Activated CD8-positive, alpha-beta T cell treated with anti-CD3 and anti-CD28 coated beads, Interleukin-2, amount 10 ng/mL, durations not matched to agents 7 days and 5 days (primary cell): ENCODE results near the gene MCOLN1. TPM values are rescaled to one million over a fixed set of nuclear protein-coding genes. Genes with fewer than 3 reads are reported as not detected.

ENCODE experiments used
- ATAC-seq: fragments of 150-1000 bp; cut with Tn5 transposase; one replicate; pipeline ENCODE4 v1.10.0; 2021; ENCODE audit warnings: moderate library complexity
- CTCF ChIA-PET: fragments of 350-600 bp; sonication (Branson Sonifier 250); formaldehyde crosslinking; loops from one replicate; lab custom pipeline; 2021; ENCODE audit warnings: antibody characterized with exemption; lab: Charles Lee
- POLR2A ChIA-PET: fragments of 350-600 bp; sonication (Branson Sonifier 250); formaldehyde crosslinking; loops from one replicate; lab custom pipeline; 2021; ENCODE audit warnings: antibody characterized with exemption; lab: Charles Lee
- DNase-seq: peaks from one replicate; pipeline ENCODE4 v3.0.0-alpha.2; 2020
- H3K27ac Mint-ChIP-seq: one replicate; pipeline ENCODE4 v1.8.0; 2021; ENCODE audit warnings: mild to moderate bottlenecking, mixed read lengths
- H3K27me3 Mint-ChIP-seq: one replicate; pipeline ENCODE4 v1.8.0; 2021; ENCODE audit warnings: low read depth, mixed read lengths
- H3K36me3 Mint-ChIP-seq: one replicate; pipeline ENCODE4 v1.8.0; 2021; ENCODE audit warnings: low read depth, mixed read lengths
- H3K4me1 Mint-ChIP-seq: one replicate; pipeline ENCODE4 v1.8.0; 2021; ENCODE audit warnings: low read depth, mixed read lengths
- H3K4me3 Mint-ChIP-seq: one replicate; pipeline ENCODE4 v1.8.0; 2021; ENCODE audit warnings: mild to moderate bottlenecking, mixed read lengths
- H3K9me3 Mint-ChIP-seq: one replicate; pipeline ENCODE4 v1.8.0; 2022; ENCODE audit warnings: mixed read lengths; ENCODE audit not compliant: insufficient read depth
- total RNA-seq, 2 experiments: library from RNA; stranded (reverse); gene quantifications; one replicate each; pipeline ENCODE4 v1.2.3, GENCODE V29; 2021

Gene MCOLN1
- total RNA-seq, 2 experiments from 2014 or later, result 16.2 to 17.7 TPM

GRCh38 chr19:7550987-7551761 is 28.8 kb downstream of the MCOLN1 start:
- ChIA-PET CTCF (interaction anchor here (1.8 to 2.1 kb wide), 2 partner anchors 17 to 18 kb away, joined by 6 to 14 read pairs; no protein-coding TSS in a partner anchor), POLR2A (no interaction called here)
- H3K9me3 Mint-ChIP-seq, result no peaks in the 10 kb centered on the region
- peak overlapping the region; percentile 22 for H3K27ac Mint-ChIP-seq
- H3K36me3 Mint-ChIP-seq, result peaks cover 57% of the 10 kb centered on the region
- H3K4me1 Mint-ChIP-seq, result peaks cover 41% of the 10 kb centered on the region
- H3K4me3 Mint-ChIP-seq, result no peak overlapping the region
- peak; percentile 21 for ATAC-seq
- no peaks in the 10 kb centered on the region for H3K27me3 Mint-ChIP-seq
- peak; percentile 43 for DNase-seq

DNA sequence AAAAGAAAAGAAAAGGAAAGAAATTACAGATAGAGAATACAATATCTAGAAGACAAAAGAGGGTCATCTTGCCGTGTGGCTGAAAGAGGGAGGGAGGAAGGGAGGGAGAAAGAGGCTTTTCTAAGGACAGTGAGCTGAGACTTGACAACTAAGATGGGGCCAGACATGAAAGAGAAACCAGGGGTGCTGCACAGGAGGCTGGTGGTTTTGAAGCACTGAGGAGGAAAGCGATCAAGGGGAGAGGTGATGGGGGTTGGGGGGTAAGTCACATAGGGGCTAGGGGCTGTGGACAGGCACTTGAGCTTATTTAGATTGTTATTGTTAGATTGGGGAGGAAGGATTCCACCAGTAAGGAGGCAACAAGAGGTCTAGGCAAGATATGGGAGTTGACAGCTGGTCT is 30.4 kb downstream of the MCOLN1 start:
- peak; percentile 55 for DNase-seq
- POLR2A ChIA-PET, result interaction anchor here (0.6 kb wide), 1 partner anchor 761 kb away, joined by 3 read pairs; no protein-coding TSS in a partner anchor
- H3K27ac Mint-ChIP-seq, result peak overlapping the region; percentile 81
- H3K4me1 Mint-ChIP-seq, result peaks cover 29% of the 10 kb centered on the region
- ATAC-seq, result peak; percentile 61
- no peak overlapping the region for H3K4me3 Mint-ChIP-seq
- peaks cover 63% of the 10 kb centered on the region for H3K36me3 Mint-ChIP-seq
- H3K9me3 Mint-ChIP-seq, result no peaks in the 10 kb centered on the region
- H3K27me3 Mint-ChIP-seq, result no peaks in the 10 kb centered on the region
- CTCF ChIA-PET, result interaction anchor here (2.1 kb wide), 1 partner anchor 16 kb away, joined by 14 read pairs; no protein-coding TSS in a partner anchor

GRCh38 chr19:7554565-7554964 is 32.1 kb downstream of the MCOLN1 start:
- no peaks in the 10 kb centered on the region for H3K27me3 Mint-ChIP-seq
- peaks cover 71% of the 10 kb centered on the region for H3K36me3 Mint-ChIP-seq
- CTCF ChIA-PET, result interaction anchor here (1.1 kb wide), 1 partner anchor 14 kb away, joined by 6 read pairs; no protein-coding TSS in a partner anchor
- no peak overlapping the region for H3K27ac Mint-ChIP-seq
- no peak overlapping the region for H3K4me3 Mint-ChIP-seq
- H3K4me1 Mint-ChIP-seq, result peaks cover 26% of the 10 kb centered on the region
- POLR2A ChIA-PET, result no interaction called here
- DNase-seq, result no peak
- no peak for ATAC-seq
- H3K9me3 Mint-ChIP-seq, result no peaks in the 10 kb centered on the region

- H3K4me1 Mint-ChIP-seq, result peaks cover 26% of the 10 kb centered on the region
- POLR2A ChIA-PET, result no interaction called here
These were observed 32.8 kb downstream of the MCOLN1 start for GRCh38 chr19:7554990-7555864.

DNA sequence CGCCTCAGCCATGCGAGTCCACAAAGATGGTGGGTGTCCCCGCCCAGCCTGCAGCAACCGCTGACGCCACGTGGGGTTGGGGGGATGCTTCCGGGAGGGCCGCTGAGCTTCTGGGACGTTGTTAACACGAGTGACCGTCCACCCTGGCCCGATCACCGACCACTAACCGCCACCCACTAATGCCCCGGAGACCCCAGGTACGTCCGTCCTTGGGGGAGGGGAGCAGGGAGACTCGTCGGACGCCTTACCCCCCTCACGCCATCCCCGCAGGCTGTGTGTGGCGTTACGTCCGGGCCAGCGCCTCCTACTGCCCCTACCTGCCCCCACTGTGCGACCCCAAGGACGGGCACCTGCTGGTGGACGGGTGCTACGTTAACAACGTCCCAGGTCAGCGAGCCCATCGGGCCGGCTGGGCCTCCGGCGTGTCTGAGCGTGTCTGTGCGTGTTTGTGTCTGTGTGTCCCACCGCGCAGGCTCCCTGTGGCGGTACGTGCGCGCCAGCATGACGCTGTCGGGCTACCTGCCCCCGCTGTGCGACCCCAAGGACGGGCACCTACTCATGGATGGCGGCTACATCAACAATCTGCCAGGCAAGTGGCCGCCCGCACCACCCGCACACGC is 34.4 kb downstream of the MCOLN1 start:
- ChIA-PET CTCF (no interaction called here), POLR2A (no interaction called here)
- ATAC-seq (no peak), DNase-seq (no peak)
- Mint-ChIP-seq H3K4me1 (peaks cover 21% of the 10 kb centered on the region), H3K9me3 (no peaks in the 10 kb centered on the region), H3K27ac (no peak overlapping the region), H3K27me3 (no peaks in the 10 kb centered on the region), H3K36me3 (peaks cover 59% of the 10 kb centered on the region), H3K4me3 (no peak overlapping the region)

More at GRCh38 chr19:7554990-7555864, 32.8 kb downstream of the MCOLN1 start:
- DNase-seq, result peak; percentile 32
- Mint-ChIP-seq H3K27me3 (no peaks in the 10 kb centered on the region), H3K36me3 (peaks cover 67% of the 10 kb centered on the region), H3K9me3 (no peaks in the 10 kb centered on the region), H3K27ac (no peak overlapping the region), H3K4me3 (no peak overlapping the region)
- CTCF ChIA-PET, result interaction anchor here (0.6 to 1.1 kb wide), 2 partner anchors 11 to 13 kb away, joined by 3 to 6 read pairs; no protein-coding TSS in a partner anchor
- peak; percentile 24 for ATAC-seq

GRCh38 chr19:7558667-7559066 is 36.2 kb downstream of the MCOLN1 start:
- Mint-ChIP-seq H3K36me3 (peaks cover 56% of the 10 kb centered on the region), H3K27ac (no peak overlapping the region), H3K27me3 (no peaks in the 10 kb centered on the region), H3K4me3 (no peak overlapping the region), H3K9me3 (no peaks in the 10 kb centered on the region), H3K4me1 (peaks cover 5% of the 10 kb centered on the region)
- CTCF ChIA-PET, result interaction anchor here (0.9 to 1.8 kb wide), 2 partner anchors 10 to 122 kb away, joined by 3 to 15 read pairs; partner anchors contain the start of gene TRAPPC5
- POLR2A ChIA-PET, result no interaction called here
- DNase-seq (no peak), ATAC-seq (no peak)

GRCh38 chr19:7559102-7559501 is 36.7 kb downstream of the MCOLN1 start:
- no peaks in the 10 kb centered on the region for H3K9me3 Mint-ChIP-seq
- CTCF ChIA-PET, result interaction anchor here (0.9 to 1.8 kb wide), 2 partner anchors 9 to 122 kb away, joined by 3 to 15 read pairs; partner anchors contain the start of gene TRAPPC5
- H3K4me1 Mint-ChIP-seq, result peaks cover 5% of the 10 kb centered on the region
- no peaks in the 10 kb centered on the region for H3K27me3 Mint-ChIP-seq
- DNase-seq (no peak), ATAC-seq (no peak)
- no peak overlapping the region for H3K27ac Mint-ChIP-seq
- no peak overlapping the region for H3K4me3 Mint-ChIP-seq
- H3K36me3 Mint-ChIP-seq, result peaks cover 54% of the 10 kb centered on the region
- POLR2A ChIA-PET, result no interaction called here

- POLR2A ChIA-PET, result interaction anchor here (0.6 kb wide), 1 partner anchor 83 kb away, joined by 3 read pairs; no protein-coding TSS in a partner anchor
- Mint-ChIP-seq H3K27me3 (no peaks in the 10 kb centered on the region), H3K4me3 (no peak overlapping the region), H3K36me3 (peaks cover 48% of the 10 kb centered on the region), H3K9me3 (no peaks in the 10 kb centered on the region), H3K27ac (no peak overlapping the region), H3K4me1 (peaks cover 5% of the 10 kb centered on the region)
- ATAC-seq (no peak), DNase-seq (no peak)
- CTCF ChIA-PET, result interaction anchor here (1.0 to 1.8 kb wide), 2 partner anchors 8 to 309 kb away, joined by 3 to 15 read pairs; no protein-coding TSS in a partner anchor
These were observed 37.8 kb downstream of the MCOLN1 start for GRCh38 chr19:7560255-7560654.

GRCh38 chr19:7561325-7561724 is 38.9 kb downstream of the MCOLN1 start:
- peaks cover 5% of the 10 kb centered on the region for H3K4me1 Mint-ChIP-seq
- DNase-seq (no peak), ATAC-seq (no peak)
- H3K9me3 Mint-ChIP-seq, result no peaks in the 10 kb centered on the region
- H3K36me3 Mint-ChIP-seq, result peaks cover 39% of the 10 kb centered on the region
- H3K27ac Mint-ChIP-seq, result no peak overlapping the region
- H3K4me3 Mint-ChIP-seq, result no peak overlapping the region
- ChIA-PET CTCF (interaction anchor here (1.0 kb wide), 1 partner anchor 308 kb away, joined by 3 read pairs; no protein-coding TSS in a partner anchor), POLR2A (no interaction called here)
- H3K27me3 Mint-ChIP-seq, result no peaks in the 10 kb centered on the region

- Mint-ChIP-seq H3K36me3 (peaks cover 29% of the 10 kb centered on the region), H3K4me1 (peaks cover 5% of the 10 kb centered on the region), H3K9me3 (no peaks in the 10 kb centered on the region), H3K27ac (no peak overlapping the region), H3K27me3 (no peaks in the 10 kb centered on the region), H3K4me3 (no peak overlapping the region)
- DNase-seq (peak; percentile 36), ATAC-seq (no peak)
- ChIA-PET POLR2A (no interaction called here), CTCF (no interaction called here)
These were observed 40.4 kb downstream of the MCOLN1 start for GRCh38 chr19:7562646-7563393.
